B cell (primary cell): ENCODE measurements around the gene IGFBP3. TPM values are rescaled to one million over a fixed set of nuclear protein-coding genes. Genes with fewer than 3 reads are reported as not detected.

ENCODE experiments used
- ATAC-seq: fragments of 200-7000 bp; cut with Tn5 transposase; one replicate; pipeline ENCODE4 v1.10.0; 2021; ENCODE audit warnings: low read depth, mild to moderate bottlenecking, moderate number of reproducible peaks, moderate library complexity
- CTCF ChIA-PET: fragments of 350-600 bp; sonication (Branson Sonifier 250); formaldehyde crosslinking; loops from one replicate; lab custom pipeline; 2021; ENCODE audit warnings: antibody characterized with exemption, inconsistent platforms; lab: Charles Lee
- POLR2A ChIA-PET: fragments of 350-600 bp; sonication (Branson Sonifier 250); formaldehyde crosslinking; loops from one replicate; lab custom pipeline; 2021; ENCODE audit warnings: antibody characterized with exemption; lab: Charles Lee
- DNase-seq: peaks from one replicate; pipeline ENCODE4 v3.0.0; 2013
- H2AFZ ChIP-seq: 2 replicates; pipeline ENCODE4 v1.6.1; 2012; ENCODE audit warnings: mild to moderate bottlenecking, low read depth, low read length; ENCODE audit not compliant: insufficient read depth, poor library complexity, severe bottlenecking
- H3K27ac ChIP-seq, 2 donors: 1 replicate in 1 of 2; 2 replicates in 1 of 2; pipeline ENCODE4 v1.5.1; 2012 to 2013; ENCODE audit warnings: low read length in 2 of 2, mild to moderate bottlenecking in 2 of 2, moderate library complexity in 1 of 2
- H3K27me3 ChIP-seq, 4 experiments: fragments of 200-600 bp in 1 of 4; sonication (generic) in 1 of 4; replicated peaks in 1 of 4; 1 replicate in 2 of 4; 2 replicates in 2 of 4; pipeline versions ENCODE4 v1.6.1 to v1.7.0; 2013 to 2016; ENCODE audit warnings: low read length in 3 of 4, mild to moderate bottlenecking in 2 of 4, mixed read lengths in 1 of 4, moderate library complexity in 1 of 4; ENCODE audit not compliant: insufficient read depth in 4 of 4, control insufficient read depth in 3 of 4; ENCODE audit errors: control extremely low read depth in 1 of 4
- H3K36me3 ChIP-seq, 2 experiments: replicated peaks in 1 of 2; 1 replicate in 1 of 2; 2 replicates in 1 of 2; pipeline versions ENCODE4 v1.6.1 to v1.7.1; 2013; ENCODE audit warnings: low read length in 1 of 2; ENCODE audit not compliant: insufficient read depth in 2 of 2, control insufficient read depth in 1 of 2; ENCODE audit errors: control extremely low read depth in 1 of 2, extremely low read depth in 1 of 2
- H3K4me1 ChIP-seq, 2 donors: fragments of 200-600 bp in 1 of 2; sonication (generic) in 1 of 2; 1 replicate in 1 of 2; 2 replicates in 1 of 2; pipeline versions ENCODE4 v1.5.1 to v1.6.1; 2013 to 2017; ENCODE audit warnings: low read length in 2 of 2; ENCODE audit not compliant: control insufficient read depth in 2 of 2, insufficient read depth in 2 of 2
- H3K4me2 ChIP-seq: replicated peaks from 2 replicates; pipeline ENCODE3; 2012; ENCODE audit warnings: mild to moderate bottlenecking, low read depth, low read length; ENCODE audit not compliant: poor library complexity, severe bottlenecking
- H3K4me3 ChIP-seq, 5 experiments: fragments of 200-600 bp in 1 of 5; sonication (generic) in 1 of 5; 1 replicate in 3 of 5; 2 replicates in 2 of 5; pipeline versions ENCODE4 v1.5.1 to v1.7.0; 2011 to 2016; ENCODE audit warnings: low read length in 4 of 5, mild to moderate bottlenecking in 4 of 5, low read depth in 2 of 5, control low read depth in 1 of 5, moderate library complexity in 1 of 5; ENCODE audit not compliant: insufficient read depth in 1 of 5; ENCODE audit errors: control extremely low read depth in 1 of 5, extremely low read depth in 1 of 5
- H3K79me2 ChIP-seq: fragments of 200-600 bp; sonication (generic); one replicate; pipeline ENCODE4 v1.6.0; 2016; ENCODE audit warnings: low read length; ENCODE audit not compliant: control insufficient read depth, insufficient read depth
- H3K9ac ChIP-seq: fragments of 200-600 bp; sonication (generic); 2 replicates; pipeline ENCODE4 v1.6.1; 2017; ENCODE audit warnings: mild to moderate bottlenecking, low read length, moderate library complexity
- H3K9me3 ChIP-seq, 3 donors: one replicate each; pipeline versions ENCODE4 v1.6.1 to v1.7.1; 2013; ENCODE audit warnings: low read length in 2 of 3; ENCODE audit not compliant: control insufficient read depth in 2 of 3, insufficient read depth in 1 of 3; ENCODE audit errors: control extremely low read depth in 1 of 3
- H4K20me1 ChIP-seq: 2 replicates; pipeline ENCODE4 v1.6.0; 2012; ENCODE audit warnings: mild to moderate bottlenecking, low read length; ENCODE audit not compliant: insufficient read depth, control insufficient read depth, poor library complexity, severe bottlenecking
- H3K27ac Mint-ChIP-seq: one replicate; pipeline ENCODE4 v1.8.0; 2021; ENCODE audit warnings: mixed read lengths
- H3K27me3 Mint-ChIP-seq: one replicate; pipeline ENCODE4 v1.8.0; 2021; ENCODE audit warnings: mixed read lengths
- H3K4me1 Mint-ChIP-seq: one replicate; pipeline ENCODE4 v1.8.0; 2021; ENCODE audit warnings: mixed read lengths
- H3K4me3 Mint-ChIP-seq: one replicate; pipeline ENCODE4 v1.8.0; 2021; ENCODE audit warnings: mixed read lengths
- H3K9me3 Mint-ChIP-seq: one replicate; pipeline ENCODE4 v1.8.0; 2022; ENCODE audit warnings: mixed read lengths; ENCODE audit not compliant: insufficient read depth
- CTCF ChIP-seq: fragments of 200-600 bp; IDR thresholded peaks from one replicate; pipeline ENCODE4 v1.8.0; 2022; ENCODE audit warnings: antibody characterized with exemption, mild to moderate bottlenecking
- EZH2 ChIP-seq: IDR thresholded peaks from 2 replicates; pipeline ENCODE4 v1.6.1; 2012; ENCODE audit warnings: borderline replicate concordance, low read depth, mild to moderate bottlenecking, moderate library complexity, low read length; ENCODE audit not compliant: insufficient read depth, poor library complexity, severe bottlenecking
- WGBS: methylation state at CpG from one replicate; pipeline ENCODE4 v1.1.5; 2013; ENCODE audit warnings: missing lambda C conversion rate; ENCODE audit not compliant: insufficient coverage; 5-methylcytosine and 5-hydroxymethylcytosine counted together
- intact Hi-C: fragments of 100-400 bp; cut with micrococcal nuclease; formaldehyde crosslinking; loops from one replicate; pipeline ENCODE4 v1.10.0; 2022
- polyA plus RNA-seq: library from polyadenylated mRNA; depleted of rRNA; stranded (reverse); fragments of >200 nt; gene quantifications from 2 replicates; pipeline ENCODE4 v1.2.3, GENCODE V29; 2012
- total RNA-seq, 2 donors: library from RNA; stranded (reverse); fragments of 120-200 nt in 1 of 2; gene quantifications; 1 replicate in 1 of 2; 2 replicates in 1 of 2; pipeline versions ENCODE4 v1.2.3 to v1.2.4, GENCODE V29; 2013 to 2022

The IGFBP3 gene
- total and polyA plus RNA-seq, 2 donors (not counting 1 experiment from before 2014, with no cell fraction given) = not detected

- Mint-ChIP-seq H3K4me1 (no peaks in the 10 kb centered on the region), H3K27me3 (peaks cover 20% of the 10 kb centered on the region), H3K27ac (no peak overlapping the region), H3K9me3 (no peaks in the 10 kb centered on the region), H3K4me3 (no peak overlapping the region)
- peaks cover 0 to 2% (median 0%) of the 10 kb centered on the region in 3 donors for H3K9me3 ChIP-seq
- intact Hi-C loops = no loop called here
- 95% methylated on average over 6 of the region's 9 CpGs for WGBS
- CTCF ChIA-PET = no interaction called here
- no peak overlapping the region for H3K9ac ChIP-seq
- H3K79me2 ChIP-seq = no peaks in the 10 kb centered on the region
- H3K36me3 ChIP-seq = no peaks in the 10 kb centered on the region
- no peak overlapping the region for H3K27ac ChIP-seq
- DNase-seq (no peak), ATAC-seq (no peak)
- no peaks in the 10 kb centered on the region for H3K4me1 ChIP-seq
- H2AFZ ChIP-seq = no peak overlapping the region
- TF ChIP-seq EZH2 = no peak
- TF ChIP-seq CTCF = no peak
- no peaks in the 10 kb centered on the region for H4K20me1 ChIP-seq
- H3K4me3 ChIP-seq = no peak overlapping the region
- POLR2A ChIA-PET = no interaction called here
- no peak overlapping the region for H3K4me2 ChIP-seq
- peaks cover 0 to 2% (median 0%) of the 10 kb centered on the region in 4 experiments for H3K27me3 ChIP-seq
Observed at GRCh38 chr7:45911311-45911710, 9.8 kb downstream of the IGFBP3 start.

- H3K9me3 ChIP-seq = peaks cover 0 to 2% (median 0%) of the 10 kb centered on the region in 3 donors
- 93% methylated on average over 2 of the region's 3 CpGs for WGBS
- H3K4me1 ChIP-seq = no peaks in the 10 kb centered on the region
- no peaks in the 10 kb centered on the region for H3K36me3 ChIP-seq
- no peak overlapping the region for H3K4me3 ChIP-seq
- no peak for DNase-seq
- intact Hi-C loops = no loop called here
- H3K27me3 ChIP-seq = no peaks in the 10 kb centered on the region
- no peaks in the 10 kb centered on the region for H3K9me3 Mint-ChIP-seq
- H4K20me1 ChIP-seq = no peaks in the 10 kb centered on the region
- H2AFZ ChIP-seq = no peak overlapping the region
- no peaks in the 10 kb centered on the region for H3K4me1 Mint-ChIP-seq
- peaks cover 15% of the 10 kb centered on the region for H3K27me3 Mint-ChIP-seq
- TF ChIP-seq EZH2 (no peak), CTCF (no peak)
- no peak overlapping the region for H3K4me3 Mint-ChIP-seq
- no peaks in the 10 kb centered on the region for H3K79me2 ChIP-seq
- no peak overlapping the region for H3K27ac Mint-ChIP-seq
- no peak overlapping the region for H3K9ac ChIP-seq
- no peak overlapping the region for H3K4me2 ChIP-seq
- H3K27ac ChIP-seq = no peak overlapping the region
- POLR2A ChIA-PET = no interaction called here
- CTCF ChIA-PET = no interaction called here
- no peak for ATAC-seq
Observed at GRCh38 chr7:45910855-45911254, 10.2 kb downstream of the IGFBP3 start.
